ENCODE measurements around the gene PLD5. TPM values are rescaled to one million over a fixed set of nuclear protein-coding genes. Genes with fewer than 3 reads are reported as not detected.
"Not testable (repeated sequence)": the region's sequence is repeated elsewhere in the genome, so short reads cannot be mapped to it uniquely, and the experiment has no call there.

The PLD5 gene
- total and polyA plus RNA-seq, 2 donors = 0.16 to 0.58 TPM

DNA sequence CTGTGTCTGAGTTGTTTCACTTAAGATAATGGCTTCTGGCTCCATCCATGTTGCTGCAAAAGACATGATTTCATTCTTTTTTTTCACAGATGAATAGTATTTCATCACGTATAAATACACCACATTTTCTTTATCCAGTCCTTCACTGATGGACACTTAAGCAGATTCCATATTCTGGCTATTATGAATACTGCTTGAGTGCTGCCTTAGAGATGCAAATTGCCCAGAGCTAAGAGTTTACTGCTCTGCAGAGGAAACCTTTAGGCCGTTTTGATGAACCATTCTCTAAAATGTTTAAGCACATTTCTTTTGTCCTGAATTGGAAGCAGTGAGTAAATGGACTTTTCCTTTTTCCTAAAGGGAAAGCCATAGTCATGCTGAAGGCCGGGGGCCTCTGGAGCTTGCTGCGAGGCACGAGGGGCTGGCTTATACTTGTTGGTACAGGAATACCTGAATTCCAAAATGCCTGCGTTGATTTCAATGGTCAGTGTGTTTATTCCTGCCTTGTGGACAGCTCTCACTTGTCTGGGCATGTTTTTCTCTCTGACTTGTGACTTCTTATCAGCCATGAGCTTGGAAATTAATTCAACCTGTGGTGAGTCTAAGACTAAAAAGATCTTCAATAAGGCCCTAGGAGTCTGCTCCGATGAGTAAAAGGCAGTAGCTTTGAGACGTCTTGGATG is 324.6 kb downstream of the PLD5 start:
- Histone ChIP-seq H3K27ac (ENCODE audit: low read depth) (no peak overlapping the region), H3K4me1 (ENCODE audit: insufficient read depth) (no peaks in the 10 kb centered on the region), H3K36me3 (ENCODE audit: insufficient read depth) (no peaks in the 10 kb centered on the region), H3K4me3 (ENCODE audit: low read depth, low read length) (no peak overlapping the region)
- WGBS = 70% methylated on average over 8 of the region's 8 CpGs
- DNase-seq (ENCODE audit: extremely low spot score) = no peak

DNA sequence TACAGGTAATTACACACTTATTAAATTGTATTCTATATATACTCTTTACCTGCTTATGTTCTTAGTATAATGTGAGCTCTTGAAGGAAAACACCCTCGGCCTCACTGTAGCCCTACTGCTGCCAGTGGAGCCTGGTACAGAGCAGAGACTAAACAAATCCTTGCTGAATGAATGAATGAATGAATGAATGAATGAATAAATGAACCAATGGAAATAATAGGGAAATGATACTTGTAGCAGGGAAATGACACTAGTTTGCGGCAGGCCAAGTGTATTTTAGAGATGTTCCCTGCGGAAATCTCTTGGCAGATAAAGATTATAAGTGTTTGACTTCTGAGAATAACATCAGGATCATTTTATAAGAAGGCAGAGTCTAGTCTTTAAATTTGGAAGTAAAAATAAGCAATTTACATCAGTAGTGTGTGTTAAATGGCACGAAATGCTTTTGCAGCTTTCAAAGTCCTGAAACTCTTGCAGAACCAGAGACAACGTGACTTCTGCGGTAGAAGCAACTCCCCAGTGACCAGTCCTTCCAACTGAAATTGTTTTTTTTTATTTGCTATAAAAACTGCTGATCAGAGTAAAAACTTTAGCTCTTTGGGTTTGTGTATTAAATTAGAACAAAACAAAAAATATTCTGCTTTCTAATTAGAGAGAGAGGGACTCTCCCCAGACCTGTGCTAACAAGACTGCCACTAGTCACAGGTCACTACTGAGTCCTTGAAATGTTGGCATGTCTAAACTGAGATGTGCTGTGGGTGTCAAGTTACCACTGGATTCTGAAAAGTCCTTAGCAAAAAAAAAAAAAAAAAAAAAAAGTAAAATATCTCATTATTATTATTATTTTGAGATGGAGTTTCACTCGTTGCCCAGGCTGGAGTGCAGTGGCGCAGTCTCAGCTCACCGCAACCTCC is 326.3 kb downstream of the PLD5 start:
- no peak for DNase-seq (ENCODE audit: extremely low spot score)
- WGBS = 79% methylated on average over 9 of the region's 9 CpGs
- no peak overlapping the region for H3K4me3 ChIP-seq (ENCODE audit: low read depth, low read length)
- no peak overlapping the region for H3K27ac ChIP-seq (ENCODE audit: low read depth)
- H3K4me1 ChIP-seq (ENCODE audit: insufficient read depth) = no peaks in the 10 kb centered on the region
- H3K36me3 ChIP-seq (ENCODE audit: insufficient read depth) = no peaks in the 10 kb centered on the region

DNA sequence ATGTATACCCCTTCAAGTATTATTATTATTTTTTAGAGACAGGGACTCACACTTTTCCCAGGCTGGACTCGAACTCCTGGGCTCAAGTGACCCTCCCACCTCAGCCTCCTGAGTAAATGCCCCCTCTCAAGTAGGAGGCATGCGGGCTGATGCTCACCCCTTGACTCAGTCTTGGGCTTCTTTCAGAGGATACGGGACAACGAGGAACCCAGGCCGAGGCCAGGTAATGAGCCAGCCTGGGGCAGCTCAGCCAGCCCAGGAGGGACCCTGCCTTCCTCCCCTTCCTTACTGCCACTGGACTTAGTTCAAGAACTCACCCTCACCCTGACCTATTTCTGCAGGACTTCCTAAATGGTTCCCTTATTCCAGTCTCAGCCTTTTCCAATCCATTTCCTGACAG is 327.6 kb downstream of the PLD5 start:
- H3K4me1 ChIP-seq (ENCODE audit: insufficient read depth) = no peaks in the 10 kb centered on the region
- no peak for DNase-seq (ENCODE audit: extremely low spot score)
- no peak overlapping the region for H3K27ac ChIP-seq (ENCODE audit: low read depth)
- 81% methylated on average over 5 of the region's 5 CpGs for WGBS
- H3K4me3 ChIP-seq (ENCODE audit: low read depth, low read length) = no peak overlapping the region
- no peaks in the 10 kb centered on the region for H3K36me3 ChIP-seq (ENCODE audit: insufficient read depth)

DNA sequence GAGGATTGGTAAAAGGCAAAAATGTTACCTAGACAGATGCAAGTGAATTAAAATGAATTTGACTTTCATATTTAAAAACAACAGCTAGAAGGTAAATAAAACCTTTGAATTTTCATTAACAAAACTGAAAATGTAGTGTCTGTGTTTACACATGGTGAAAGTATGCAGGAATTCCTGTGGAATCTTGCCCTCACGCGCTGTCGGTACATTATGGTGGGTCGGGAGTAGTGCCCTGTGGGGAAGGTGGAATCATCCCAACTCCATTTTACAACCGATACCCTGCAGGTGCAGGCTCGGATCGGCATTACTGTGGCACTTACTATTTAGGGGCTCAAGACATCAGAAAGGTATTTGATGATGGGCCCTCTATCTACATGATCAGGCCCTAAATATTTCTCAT is 328.4 kb downstream of the PLD5 start:
- DNase-seq (ENCODE audit: extremely low spot score) = no peak
- WGBS = 67% methylated on average over 7 of the region's 7 CpGs
- no peaks in the 10 kb centered on the region for H3K36me3 ChIP-seq (ENCODE audit: insufficient read depth)
- no peak overlapping the region for H3K4me3 ChIP-seq (ENCODE audit: low read depth, low read length)
- no peaks in the 10 kb centered on the region for H3K4me1 ChIP-seq (ENCODE audit: insufficient read depth)
- H3K27ac ChIP-seq (ENCODE audit: low read depth) = no peak overlapping the region

DNA sequence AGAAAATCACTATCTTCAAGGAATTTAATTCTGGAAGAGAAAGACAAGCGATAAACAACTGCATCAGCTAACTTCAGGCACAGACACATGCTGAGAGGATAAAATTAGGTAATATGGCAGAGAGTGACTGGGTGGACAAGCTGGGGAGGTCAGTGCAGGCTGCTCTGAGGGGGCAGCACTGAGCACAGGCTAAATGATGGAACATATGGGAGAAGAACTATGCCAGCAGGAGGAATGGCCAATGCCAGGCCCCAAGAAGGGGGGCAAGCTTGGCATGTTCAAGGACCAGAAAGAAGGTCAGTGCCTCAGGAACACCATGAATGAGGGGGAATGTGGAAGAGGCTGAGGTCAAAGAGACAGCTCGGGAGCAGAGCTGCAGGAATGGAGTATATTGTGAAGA is 334.9 kb downstream of the PLD5 start:
- H3K4me1 ChIP-seq (ENCODE audit: insufficient read depth) = no peaks in the 10 kb centered on the region
- WGBS = 84% methylated on average over 2 of the region's 2 CpGs
- no peak overlapping the region for H3K27ac ChIP-seq (ENCODE audit: low read depth)
- no peak overlapping the region for H3K4me3 ChIP-seq (ENCODE audit: low read depth, low read length)
- no peak for DNase-seq (ENCODE audit: extremely low spot score)
- H3K36me3 ChIP-seq (ENCODE audit: insufficient read depth) = no peaks in the 10 kb centered on the region

DNA sequence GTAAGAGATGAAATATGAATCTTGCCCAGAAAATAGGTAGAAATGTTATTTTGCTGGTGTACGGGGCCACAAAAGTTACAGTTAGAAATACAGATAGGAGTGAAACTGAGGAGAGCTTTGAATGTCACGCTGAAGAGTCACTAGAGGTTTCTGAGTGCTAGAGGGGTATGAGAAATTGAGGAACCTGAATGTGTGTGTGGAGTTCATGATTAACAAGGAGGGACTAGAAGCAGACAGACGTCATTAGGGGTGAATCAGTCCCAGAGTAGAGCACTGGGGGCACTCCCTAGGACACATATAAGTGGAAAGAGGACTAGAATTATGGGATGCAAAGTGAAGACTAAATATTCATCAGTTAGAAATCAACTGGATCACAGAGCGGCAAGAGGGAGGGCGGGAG is 336.7 kb downstream of the PLD5 start:
- Histone ChIP-seq H3K4me1 (ENCODE audit: insufficient read depth) (no peaks in the 10 kb centered on the region), H3K36me3 (ENCODE audit: insufficient read depth) (no peaks in the 10 kb centered on the region), H3K27ac (ENCODE audit: low read depth) (no peak overlapping the region), H3K4me3 (ENCODE audit: low read depth, low read length) (no peak overlapping the region)
- no peak for DNase-seq (ENCODE audit: extremely low spot score)
- 78% methylated on average over 5 of the region's 5 CpGs for WGBS

DNA sequence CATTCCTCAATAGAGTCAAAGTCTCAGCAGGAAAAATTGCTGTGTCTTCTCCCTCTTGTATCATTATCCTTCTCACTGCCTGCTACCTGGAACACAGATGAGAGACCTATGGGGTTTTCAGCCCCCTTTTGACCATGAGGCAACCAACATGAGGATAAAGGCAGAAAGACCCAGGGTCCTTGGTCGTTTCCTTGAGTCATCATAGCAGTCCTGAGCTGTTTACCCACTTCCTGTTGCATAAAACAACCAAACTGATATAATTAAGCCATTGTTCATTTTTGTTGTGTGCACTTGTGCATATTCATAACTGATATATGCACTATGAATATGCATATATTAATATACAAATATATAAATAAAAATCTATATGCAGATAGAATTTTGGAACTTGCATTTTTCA is 337.3 kb downstream of the PLD5 start:
- WGBS = 20% methylated on average over 1 of the region's 1 CpG

DNA sequence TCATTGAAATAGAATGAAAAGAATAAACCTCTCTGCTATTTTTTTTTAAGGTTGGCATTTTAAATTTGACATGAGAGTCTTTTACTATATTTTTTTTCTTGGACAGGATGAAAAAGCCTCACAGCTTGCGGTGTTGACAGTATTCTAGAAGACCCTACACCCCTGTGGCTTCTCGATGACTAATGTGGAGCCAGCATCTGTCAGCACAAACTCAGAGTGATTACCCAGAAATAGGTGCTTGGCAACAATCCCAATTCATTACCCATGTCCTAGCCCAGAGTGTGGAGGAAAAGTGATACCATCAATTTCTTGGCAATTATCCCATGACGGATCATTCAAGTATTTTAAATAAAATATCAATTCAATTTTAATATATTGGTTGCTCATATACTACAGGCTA is 338.8 kb downstream of the PLD5 start:
- Histone ChIP-seq H3K36me3 (ENCODE audit: insufficient read depth) (no peaks in the 10 kb centered on the region), H3K27ac (ENCODE audit: low read depth) (no peak overlapping the region), H3K4me1 (ENCODE audit: insufficient read depth) (no peaks in the 10 kb centered on the region), H3K4me3 (ENCODE audit: low read depth, low read length) (no peak overlapping the region)
- WGBS = 78% methylated on average over 3 of the region's 3 CpGs
- no peak for DNase-seq (ENCODE audit: extremely low spot score)

More for the DNA sequence above, 337.3 kb downstream of the PLD5 start:
- Histone ChIP-seq H3K4me1 (ENCODE audit: insufficient read depth) (no peaks in the 10 kb centered on the region), H3K4me3 (ENCODE audit: low read depth, low read length) (no peak overlapping the region), H3K27ac (ENCODE audit: low read depth) (no peak overlapping the region), H3K36me3 (ENCODE audit: insufficient read depth) (no peaks in the 10 kb centered on the region)
- DNase-seq (ENCODE audit: extremely low spot score) = no peak

DNA sequence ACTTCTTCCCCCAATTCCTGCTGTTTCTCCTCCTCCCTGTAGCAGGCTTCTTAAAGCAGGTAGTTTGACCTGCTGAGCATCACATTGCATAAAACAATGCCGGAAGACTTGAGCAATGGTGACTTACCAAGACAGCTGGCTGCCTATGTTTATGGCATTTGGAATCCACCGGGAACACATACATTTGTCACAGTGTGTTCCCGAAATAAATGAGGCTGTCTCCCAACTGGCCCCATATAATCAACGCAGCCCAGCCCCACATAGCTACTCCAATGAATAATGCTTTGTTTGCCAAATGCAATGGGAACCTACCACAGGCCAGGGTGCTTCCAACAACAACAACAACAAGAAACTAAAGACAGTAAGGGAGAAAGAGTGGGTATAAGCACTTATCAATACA is 339.5 kb downstream of the PLD5 start:
- Histone ChIP-seq H3K4me3 (ENCODE audit: low read depth, low read length) (no peak overlapping the region), H3K36me3 (ENCODE audit: insufficient read depth) (no peaks in the 10 kb centered on the region), H3K4me1 (ENCODE audit: insufficient read depth) (no peaks in the 10 kb centered on the region), H3K27ac (ENCODE audit: low read depth) (no peak overlapping the region)
- 64% methylated on average over 4 of the region's 4 CpGs for WGBS
- no peak for DNase-seq (ENCODE audit: extremely low spot score)

DNA sequence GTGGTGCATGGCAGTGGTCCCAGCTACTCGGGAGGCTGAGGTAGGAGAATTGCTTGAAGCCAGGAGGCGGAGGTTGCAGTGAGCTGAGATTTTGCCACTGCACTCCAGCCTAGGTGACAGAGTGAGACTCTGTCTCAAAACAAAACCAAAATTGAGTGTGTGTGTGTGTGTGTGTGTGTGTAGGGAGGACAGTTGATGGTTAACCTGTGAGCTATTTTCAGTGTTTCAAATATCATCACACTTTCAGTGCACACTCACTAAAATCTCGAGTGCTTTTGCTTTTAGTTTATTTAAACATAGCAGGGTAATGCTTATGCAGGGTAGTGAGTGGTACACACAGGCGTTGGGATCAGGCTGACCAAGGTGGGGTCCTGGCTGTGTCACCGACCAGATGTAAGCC is 344.7 kb downstream of the PLD5 start:
- H3K4me3 ChIP-seq (ENCODE audit: low read depth, low read length); H3K4me1 ChIP-seq (ENCODE audit: insufficient read depth); H3K27ac ChIP-seq (ENCODE audit: low read depth); H3K36me3 ChIP-seq (ENCODE audit: insufficient read depth); DNase-seq (ENCODE audit: extremely low spot score): not testable (repeated sequence)
- 63% methylated on average over 5 of the region's 5 CpGs for WGBS

DNA sequence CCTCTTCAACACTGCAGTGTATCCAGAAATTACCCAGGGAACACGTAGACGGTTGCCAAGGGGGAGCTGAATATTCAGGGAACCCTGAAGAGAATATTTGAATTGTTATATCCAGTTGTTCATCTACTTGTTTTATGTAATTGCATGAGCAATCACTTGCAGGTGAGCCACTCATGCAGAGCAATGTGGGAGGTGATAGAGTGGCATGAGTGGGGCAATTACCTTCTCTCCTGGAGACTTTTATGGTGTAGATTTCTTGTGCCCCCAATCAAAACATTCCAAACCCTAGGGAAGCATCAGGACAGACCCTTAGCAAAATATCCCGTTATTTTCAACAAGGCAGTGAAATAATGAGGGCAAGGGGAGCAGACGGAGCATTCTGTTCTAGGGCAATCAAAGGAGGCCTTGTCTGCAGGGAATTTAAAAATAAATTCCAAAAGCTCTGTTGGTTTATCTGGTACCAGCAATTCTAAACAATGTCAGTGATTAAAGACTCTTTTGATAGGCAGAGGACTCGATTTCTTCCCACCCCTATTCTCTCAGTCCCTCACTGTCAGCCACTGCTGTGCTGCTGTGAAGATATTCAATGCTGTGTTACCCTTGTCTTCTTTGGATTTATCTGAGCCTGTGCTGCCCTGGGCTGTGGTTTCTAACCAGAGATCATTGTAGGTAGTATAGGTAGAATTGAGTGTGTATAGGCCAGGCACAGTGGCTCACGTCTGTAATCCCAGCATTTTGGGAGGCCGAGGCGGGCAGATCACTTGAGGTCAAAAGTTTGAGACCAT is 345.4 kb downstream of the PLD5 start:
- H3K36me3 ChIP-seq (ENCODE audit: insufficient read depth) = no peaks in the 10 kb centered on the region
- DNase-seq (ENCODE audit: extremely low spot score) = no peak
- H3K4me1 ChIP-seq (ENCODE audit: insufficient read depth) = no peaks in the 10 kb centered on the region
- H3K27ac ChIP-seq (ENCODE audit: low read depth) = no peak overlapping the region
- WGBS = 40% methylated on average over 8 of the region's 8 CpGs
- H3K4me3 ChIP-seq (ENCODE audit: low read depth, low read length) = no peak overlapping the region

DNA sequence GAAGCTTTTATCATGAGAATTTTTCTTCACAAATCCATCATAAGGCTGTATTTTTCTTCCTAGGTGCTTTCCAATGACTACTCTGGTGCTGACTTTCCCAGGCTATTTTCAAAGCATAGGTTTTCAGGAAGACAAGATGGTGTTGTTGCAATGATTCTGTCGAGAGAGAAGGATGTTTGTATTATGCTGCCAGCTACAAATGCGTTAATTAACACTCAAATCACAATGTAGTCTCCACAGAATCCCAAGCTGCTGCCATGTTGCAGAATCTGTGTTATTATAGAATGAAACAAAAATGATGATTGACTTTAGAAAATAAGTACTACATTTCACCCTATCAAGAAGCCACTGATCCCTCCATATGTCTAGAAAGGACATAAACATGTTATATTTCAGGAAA is 346.1 kb downstream of the PLD5 start:
- Histone ChIP-seq H3K4me3 (ENCODE audit: low read depth, low read length) (no peak overlapping the region), H3K4me1 (ENCODE audit: insufficient read depth) (no peaks in the 10 kb centered on the region), H3K36me3 (ENCODE audit: insufficient read depth) (no peaks in the 10 kb centered on the region), H3K27ac (ENCODE audit: low read depth) (no peak overlapping the region)
- WGBS = 49% methylated on average over 2 of the region's 2 CpGs
- DNase-seq (ENCODE audit: extremely low spot score) = no peak

DNA sequence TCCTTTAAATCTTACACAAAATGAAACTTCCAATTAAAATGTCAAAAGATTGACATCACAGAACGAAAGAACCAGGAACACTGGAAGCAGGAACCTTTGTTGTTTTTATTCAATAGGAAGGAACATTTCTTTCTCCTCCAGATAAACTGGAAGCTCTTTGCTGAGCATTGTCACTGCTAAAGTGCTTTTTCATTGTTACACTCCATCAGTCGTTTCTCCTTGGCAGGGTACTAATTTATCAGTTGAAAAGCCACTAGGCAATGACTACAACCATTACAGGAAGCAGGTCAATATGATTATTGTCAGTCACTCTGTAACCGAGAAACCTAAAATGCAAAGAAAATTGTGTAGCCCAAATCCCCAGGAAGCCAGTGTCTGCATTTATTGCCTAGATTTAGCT is 362.4 kb downstream of the PLD5 start:
- Histone ChIP-seq H3K27ac (ENCODE audit: low read depth) (no peak overlapping the region), H3K36me3 (ENCODE audit: insufficient read depth) (no peaks in the 10 kb centered on the region), H3K4me1 (ENCODE audit: insufficient read depth) (no peaks in the 10 kb centered on the region), H3K4me3 (ENCODE audit: low read depth, low read length) (no peak overlapping the region)
- 45% methylated on average over 3 of the region's 3 CpGs for whole genome bisulfite sequencing
- no peak for DNase-seq (ENCODE audit: extremely low spot score)
